K562 (cell line): Measurements from ENCODE around the gene RING1. TPM values are rescaled to one million over a fixed set of nuclear protein-coding genes. Genes with fewer than 3 reads are reported as not detected.

Experiments used
- BRF1 ChIP-seq: IDR thresholded peaks from 3 replicates; pipeline ENCODE4 v1.6.1; 2011; ENCODE audit warnings: borderline replicate concordance, mild to moderate bottlenecking; ENCODE audit not compliant: insufficient read length; ENCODE audit errors: extremely low read depth
- CTCF ChIP-seq, 3 experiments: IDR thresholded peaks in 2 of 3; conservative IDR thresholded peaks in 1 of 3; 2 replicates each; pipeline ENCODE4 v1.5.1; 2011 to 2012; ENCODE audit warnings: low read length in 3 of 3, mild to moderate bottlenecking in 3 of 3, control low read depth in 2 of 3, improper control_type of control experiment in 1 of 3, inconsistent platforms in 1 of 3, low read depth in 1 of 3, mixed read lengths in 1 of 3, moderate library complexity in 1 of 3; ENCODE audit not compliant: insufficient read depth in 2 of 3
- E2F5 ChIP-seq: sonication (generic); formaldehyde crosslinking; IDR thresholded peaks from 2 replicates; pipeline ENCODE4 v1.8.0; 2022; ENCODE audit warnings: mild to moderate bottlenecking, missing genetic modification reagents
- ELF2 ChIP-seq: fragments of 250-450 bp; sonication (Bioruptor Pico); IDR thresholded peaks from 2 replicates; pipeline ENCODE4 v1.5.0; 2021; ENCODE audit warnings: mild to moderate bottlenecking
- FOXK2 ChIP-seq, 2 experiments: fragments of 450-650 bp; IDR thresholded peaks in 1 of 2; conservative IDR thresholded peaks in 1 of 2; 2 replicates each; pipeline ENCODE4 v1.6.1; 2016; ENCODE audit warnings: low read depth in 2 of 2, mild to moderate bottlenecking in 1 of 2
- HDAC8 ChIP-seq: fragments of 450-650 bp; IDR thresholded peaks from 2 replicates; pipeline ENCODE4 v1.6.1; 2016; ENCODE audit warnings: mild to moderate bottlenecking, missing genetic modification characterization, moderate library complexity, missing compliant biosample characterization
- HMGXB4 ChIP-seq: sonication (generic); formaldehyde crosslinking; IDR thresholded peaks from 2 replicates; pipeline ENCODE4 v1.8.1; 2023; ENCODE audit warnings: mild to moderate bottlenecking, missing genetic modification reagents
- KDM2B ChIP-seq: fragments of 250-450 bp; sonication (Bioruptor Pico); IDR thresholded peaks from 2 replicates; pipeline ENCODE4 v1.8.0; 2021; ENCODE audit warnings: mild to moderate bottlenecking, moderate library complexity
- MBD1 ChIP-seq: fragments of 250-450 bp; sonication (Bioruptor Pico); IDR thresholded peaks from 2 replicates; pipeline ENCODE4 v1.8.0; 2022; ENCODE audit warnings: inconsistent platforms
- RB1 ChIP-seq: fragments of 450-650 bp; IDR thresholded peaks from 2 replicates; pipeline ENCODE4 v1.6.1; 2017; ENCODE audit warnings: low read depth, mild to moderate bottlenecking
- RBM22 ChIP-seq: fragments of 200-400 bp; formaldehyde crosslinking; IDR thresholded peaks from 2 replicates; pipeline ENCODE4 v1.6.1; 2018; ENCODE audit warnings: low read length, low read depth; ENCODE audit not compliant: poor library complexity, severe bottlenecking
- SMARCB1 ChIP-seq: IDR thresholded peaks from 2 replicates; pipeline ENCODE4 v1.6.1; 2011; ENCODE audit warnings: improper control_type of control experiment, low read depth; ENCODE audit not compliant: insufficient read length
- VEZF1 ChIP-seq: fragments of 200-800 bp; sonication (Bioruptor generic); IDR thresholded peaks from 2 replicates; pipeline ENCODE4 v1.6.1; 2017; ENCODE audit warnings: missing genetic modification characterization, missing compliant biosample characterization
- XRCC3 ChIP-seq: fragments of 450-650 bp; IDR thresholded peaks from 2 replicates; pipeline ENCODE4 v1.6.1; 2017; ENCODE audit warnings: mild to moderate bottlenecking, moderate library complexity
- ZKSCAN1 ChIP-seq: fragments of 150-350 bp; IDR thresholded peaks from 2 replicates; pipeline ENCODE4 v1.6.1; 2016; ENCODE audit warnings: low read depth, low read length
- ZNF224 ChIP-seq: sonication (generic); formaldehyde crosslinking; IDR thresholded peaks from 2 replicates; pipeline ENCODE4 v1.8.0; 2022; ENCODE audit warnings: mild to moderate bottlenecking, missing genetic modification reagents
- ZNF384 ChIP-seq: IDR thresholded peaks from 2 replicates; pipeline ENCODE4 v1.6.1; 2012; ENCODE audit warnings: low read depth, low read length, improper control_type of control experiment
- ZNF740 ChIP-seq, 3 experiments: fragments of 200-800 bp in 1 of 3; sonication (Bioruptor generic) in 1 of 3; sonication (generic) in 1 of 3; formaldehyde crosslinking in 1 of 3; IDR thresholded peaks; 2 replicates each; pipeline versions ENCODE4 v1.6.1 to v1.8.0; 2016 to 2022; ENCODE audit warnings: mild to moderate bottlenecking in 2 of 3, missing compliant biosample characterization in 2 of 3, missing genetic modification characterization in 2 of 3, missing genetic modification reagents in 1 of 3
- polyA plus RNA-seq, 8 experiments: library from polyadenylated mRNA; depleted of rRNA in 4 of 8; stranded (reverse) in 5 of 8; unstranded in 3 of 8; fragments of >200 nt; fragmentation: Nextera tagmentation in 2 of 8; fragmentation: Illumina TruSeq in 1 of 8; extraction: Ambion mirVana in 2 of 8; extraction: Trizol in 1 of 8; gene quantifications; 2 replicates each; pipeline versions ENCODE4 v1.2.1 to v1.2.3, GENCODE V29; 2011 to 2014; ENCODE audit warnings: inconsistent platforms in 1 of 8, missing spikeins in 1 of 8
- total RNA-seq, 7 experiments: library from RNA; depleted of rRNA in 6 of 7; stranded (reverse); fragments of >200 nt in 6 of 7; fragmentation: Illumina TruSeq in 2 of 7; extraction: Trizol in 2 of 7; gene quantifications; 2 replicates each; pipeline versions ENCODE4 v1.2.1 to v1.2.3, GENCODE V29; 2011 to 2021; ENCODE audit warnings: low replicate concordance in 1 of 7

RING1 gene
- total and polyA plus RNA-seq, 9 of the 15 experiments (the other 6 are each of a cell fraction or from before 2014, with no cell fraction given): 4.2 to 59.1 (median 36.9) TPM

- peak; percentile 65; the same call in 1 of the 2 replicates for TF ChIP-seq ZNF740 (CRISPR knock-in tag; IDR thresholded peaks at IDR 0.05)
- peak in 1 of 2 experiments; percentile 53; a peak in 1 of 4 replicates for TF ChIP-seq ZNF740 (tag; IDR thresholded peaks at IDR 0.05)
- peak in 1 of 2 experiments; percentile 23; a peak in 2 of 4 replicates for TF ChIP-seq FOXK2 (conservative IDR thresholded peaks at IDR 0.05 in 1 of 2, IDR thresholded peaks at IDR 0.05 in 1 of 2; ENCODE audit: low read depth in 2 of 2)
- TF ChIP-seq MBD1 (CRISPR knock-in tag): no peak
- no peak for TF ChIP-seq SMARCB1
- TF ChIP-seq E2F5 (CRISPR knock-in tag): no peak
- TF ChIP-seq ELF2: no peak
- TF ChIP-seq RBM22: no peak
- TF ChIP-seq VEZF1 (CRISPR knock-in tag): peak; percentile 62
- no peak for TF ChIP-seq ZNF384
- TF ChIP-seq BRF1: no peak
- TF ChIP-seq KDM2B (CRISPR knock-in tag): no peak
- TF ChIP-seq CTCF (IDR thresholded peaks at IDR 0.05 in 2 of 3, conservative IDR thresholded peaks at IDR 0.05 in 1 of 3; ENCODE audit: insufficient read depth in 2 of 3, low read depth in 1 of 3, low read length in 3 of 3): peak; percentile 96 to 98 (median 98)
- TF ChIP-seq HMGXB4 (CRISPR knock-in tag): peak; percentile 85; the same call in 1 of the 2 replicates
- TF ChIP-seq ZNF224: no peak
- TF ChIP-seq HDAC8 (tag): no peak
- peak; percentile 83 for TF ChIP-seq RB1
- no peak for TF ChIP-seq XRCC3
- TF ChIP-seq ZKSCAN1: 0 out of 2 replicates have a peak, but pooled peaks have one; percentile 9
Observed at GRCh38 chr6:33247977-33248642, 39.8 kb downstream of the RING1 start (continued).
